ENCODE results near the gene LTB4R2. TPM values are rescaled to one million over a fixed set of nuclear protein-coding genes. Genes with fewer than 3 reads are reported as not detected.

The LTB4R2 gene
- total and polyA plus RNA-seq, 2 of the 8 experiments (the other 6 are each of a cell fraction or from before 2014, with no cell fraction given) = 5.3 to 6.7 TPM

- POLR2A ChIA-PET (ENCODE audit: partially characterized antibody) = interaction anchor here (1.0 to 1.6 kb wide), 5 partner anchors 11 to 114 kb away, joined by 3 to 6 read pairs (median 4); partner anchors contain the start of genes ADCY4, DHRS1, NOP9 and RIPK3
- no peak overlapping the region for H4K5ac ChIP-seq (ENCODE audit: insufficient read length, low read depth, low read length)
- H3K14ac ChIP-seq (ENCODE audit: insufficient read length) = no peak overlapping the region
- TF ChIP-seq RAD21 (IDR thresholded peaks at IDR 0.05 in 1 of 2, conservative IDR thresholded peaks at IDR 0.05 in 1 of 2; ENCODE audit: low read depth in 2 of 2, low read length in 2 of 2) (no peak), TCF12 (IDR thresholded peaks at IDR 0.05; ENCODE audit: low read depth, low read length) (no peak), CHD1 (IDR thresholded peaks at IDR 0.05; ENCODE audit: low read depth, low read length) (no peak), BCL11A (IDR thresholded peaks at IDR 0.05; ENCODE audit: low read depth in 2 of 2, low read length in 2 of 2) (no peak), SIRT6 (IDR thresholded peaks at IDR 0.05; ENCODE audit: low read length) (no peak), ATF2 (IDR thresholded peaks at IDR 0.05; ENCODE audit: low read length) (no peak), ZNF274 (IDR thresholded peaks at IDR 0.05; ENCODE audit: borderline replicate concordance, extremely low read depth, low read length) (no peak), GTF2F1 (IDR thresholded peaks at IDR 0.05; ENCODE audit: borderline replicate concordance, low read depth, low read length) (no peak), SP2 (IDR thresholded peaks at IDR 0.05; ENCODE audit: low read length) (no peak), CBX5 (IDR thresholded peaks at IDR 0.05; ENCODE audit: low read depth, low read length) (no peak), TEAD4 (IDR thresholded peaks at IDR 0.05; ENCODE audit: low read depth, low read length) (no peak), MAFK (IDR thresholded peaks at IDR 0.05; ENCODE audit: low read depth, low read length) (no peak), RXRA (IDR thresholded peaks at IDR 0.05; ENCODE audit: insufficient read depth, low read depth, low read length) (no peak)
Observed at GRCh38 chr14:24322672-24323071, 12.7 kb downstream of the LTB4R2 start.

More at GRCh38 chr14:24322672-24323071, 12.7 kb downstream of the LTB4R2 start:
- FAIRE-seq (no peak), DNase-seq (ENCODE audit: low read depth in 1 of 2, low spot score in 2 of 2) (no peak)
- no peak overlapping the region for H2BK5ac ChIP-seq (ENCODE audit: low read depth, low read length)
- H3K56ac ChIP-seq (replicated peaks; ENCODE audit: insufficient read length, low read depth, low read length) = no peak overlapping the region
- H3K36me3 ChIP-seq (ENCODE audit: control insufficient read depth in 2 of 4, insufficient read depth in 4 of 4, low read length in 3 of 4) = no peaks in the 10 kb centered on the region
- H3K18ac ChIP-seq (ENCODE audit: extremely low read depth, low read length) = no peak overlapping the region
- H4K91ac ChIP-seq (replicated peaks; ENCODE audit: insufficient read length, low read length) = no peak overlapping the region
- no peak overlapping the region for H3K4ac ChIP-seq (replicated peaks; ENCODE audit: insufficient read length, low read depth, low read length)
- H3K4me2 ChIP-seq (ENCODE audit: insufficient read depth in 1 of 2, low read depth in 2 of 2, low read length in 2 of 2) = no peak overlapping the region
- H3K9ac ChIP-seq (replicated peaks in 1 of 4; ENCODE audit: extremely low read depth in 1 of 4, low read depth in 3 of 4, low read length in 3 of 4) = no peak overlapping the region
- H2BK120ac ChIP-seq (replicated peaks; ENCODE audit: low read depth, low read length) = no peak overlapping the region
- H3K27ac ChIP-seq (ENCODE audit: low read depth, low read length) = no peak overlapping the region
- H4K20me1 ChIP-seq (replicated peaks in 1 of 2; ENCODE audit: control insufficient read depth in 1 of 2, insufficient read depth in 2 of 2, low read length in 2 of 2) = no peaks in the 10 kb centered on the region
- no peak overlapping the region for H3K4me3 ChIP-seq (ENCODE audit: extremely low read depth in 1 of 4, insufficient read depth in 2 of 4, low read depth in 3 of 4, low read length in 4 of 4)
- no peak overlapping the region; the same call in 1 of the 2 replicates for H4K8ac ChIP-seq (ENCODE audit: extremely low read depth, insufficient read depth, low read length)
- no peak overlapping the region for H2AFZ ChIP-seq (ENCODE audit: low read length)
- WGBS, 2 experiments (ENCODE audit: extremely low coverage in 1 of 2, insufficient coverage in 1 of 2, insufficient read length in 1 of 2, insufficient replicate concordance in 2 of 2, low coverage in 1 of 2, low lambda C conversion rate in 2 of 2, missing lambda C conversion rate in 1 of 2) = 86% methylated on average over 9 of the region's 10 CpGs; no CpG with 5 or more reads in 1 of the 2 experiments
- H3K4me1 ChIP-seq (replicated peaks in 1 of 4; ENCODE audit: control insufficient read depth in 3 of 4, insufficient read depth in 4 of 4, low read length in 3 of 4) = no peaks in the 10 kb centered on the region
- no peak overlapping the region for H2BK20ac ChIP-seq (ENCODE audit: low read length)
- no peaks in the 10 kb centered on the region for H3K79me2 ChIP-seq (ENCODE audit: control insufficient read depth in 1 of 2, insufficient read depth in 2 of 2, low read length in 2 of 2)
- H2BK12ac ChIP-seq (ENCODE audit: low read depth, low read length) = 0 out of 2 replicates have a peak overlapping the region, but pooled peaks have one; percentile 17
- H2AK5ac ChIP-seq (ENCODE audit: low read depth, low read length) = no peak overlapping the region
- H3K23me2 ChIP-seq (ENCODE audit: low read depth, low read length) = no peaks in the 10 kb centered on the region; the same call in 1 of the 2 replicates
- H2BK15ac ChIP-seq (ENCODE audit: low read length) = no peak overlapping the region
- H3K23ac ChIP-seq (ENCODE audit: insufficient read length) = no peak overlapping the region
- CTCF ChIA-PET (ENCODE audit: partially characterized antibody) = interaction anchor here (0.6 to 27.8 kb wide), 13 partner anchors 9 to 105 kb away, joined by 3 to 664 read pairs (median 4); partner anchors contain the start of genes CBLN3, CIDEB, KHNYN and TINF2
- H3K79me1 ChIP-seq (ENCODE audit: low read depth, low read length) = no peaks in the 10 kb centered on the region
- H3K9me3 ChIP-seq (ENCODE audit: insufficient read depth in 2 of 2, low read depth in 1 of 2, low read length in 1 of 2) = no peaks in the 10 kb centered on the region
- peaks cover 0 to 37% (median 21%) of the 10 kb centered on the region in 4 experiments; a peak in 6 of 7 replicates for H3K27me3 ChIP-seq (replicated peaks in 1 of 4; ENCODE audit: control insufficient read depth in 3 of 4, extremely low read depth in 1 of 4, insufficient read depth in 3 of 4, low read length in 3 of 4)
